Activated CD8-positive, alpha-beta T cell treated with anti-CD3 and anti-CD28 coated beads for 36 hours (primary cell): Measurements from ENCODE around the gene SLC8A1. TPM values are rescaled to one million over a fixed set of nuclear protein-coding genes. Genes with fewer than 3 reads are reported as not detected.

Experiments
- ATAC-seq: fragments of 200-7000 bp; cut with Tn5 transposase; one replicate; pipeline ENCODE4 v1.10.0; 2021; ENCODE audit warnings: mild to moderate bottlenecking, moderate library complexity
- CTCF ChIA-PET: fragments of 350-600 bp; sonication (Branson Sonifier 250); formaldehyde crosslinking; loops from one replicate; lab custom pipeline; 2021; ENCODE audit warnings: antibody characterized with exemption; lab: Charles Lee
- POLR2A ChIA-PET: fragments of 350-600 bp; sonication (Branson Sonifier 250); formaldehyde crosslinking; loops from one replicate; lab custom pipeline; 2021; ENCODE audit warnings: antibody characterized with exemption; lab: Charles Lee
- DNase-seq: peaks from one replicate; pipeline ENCODE4 v3.0.0-alpha.2; 2020
- H3K27ac Mint-ChIP-seq: one replicate; pipeline ENCODE4 v1.8.0; 2021; ENCODE audit warnings: mild to moderate bottlenecking, mixed read lengths
- H3K27me3 Mint-ChIP-seq: one replicate; pipeline ENCODE4 v1.8.0; 2021; ENCODE audit warnings: mixed read lengths
- H3K36me3 Mint-ChIP-seq: one replicate; pipeline ENCODE4 v1.8.0; 2021; ENCODE audit warnings: low read depth, mixed read lengths
- H3K4me1 Mint-ChIP-seq: one replicate; pipeline ENCODE4 v1.8.0; 2021; ENCODE audit warnings: low read depth, mixed read lengths
- H3K4me3 Mint-ChIP-seq: one replicate; pipeline ENCODE4 v1.8.0; 2021; ENCODE audit warnings: mild to moderate bottlenecking, moderate library complexity, mixed read lengths
- H3K9me3 Mint-ChIP-seq: one replicate; pipeline ENCODE4 v1.8.0; 2021; ENCODE audit warnings: mixed read lengths
- CTCF ChIP-seq: fragments of 200-600 bp; IDR thresholded peaks from one replicate; pipeline ENCODE4 v1.8.0; 2022; ENCODE audit warnings: antibody characterized with exemption, mild to moderate bottlenecking
- intact Hi-C: fragments of 100-400 bp; cut with micrococcal nuclease; formaldehyde crosslinking; loops from one replicate; pipeline ENCODE4 v1.10.0; 2022
- total RNA-seq, 2 experiments: library from RNA; stranded (reverse); gene quantifications; one replicate each; pipeline ENCODE4 v1.2.3, GENCODE V29; 2021

SLC8A1 gene
- under 1 TPM; 0.23 to 0.34 TPM for total RNA-seq

DNA sequence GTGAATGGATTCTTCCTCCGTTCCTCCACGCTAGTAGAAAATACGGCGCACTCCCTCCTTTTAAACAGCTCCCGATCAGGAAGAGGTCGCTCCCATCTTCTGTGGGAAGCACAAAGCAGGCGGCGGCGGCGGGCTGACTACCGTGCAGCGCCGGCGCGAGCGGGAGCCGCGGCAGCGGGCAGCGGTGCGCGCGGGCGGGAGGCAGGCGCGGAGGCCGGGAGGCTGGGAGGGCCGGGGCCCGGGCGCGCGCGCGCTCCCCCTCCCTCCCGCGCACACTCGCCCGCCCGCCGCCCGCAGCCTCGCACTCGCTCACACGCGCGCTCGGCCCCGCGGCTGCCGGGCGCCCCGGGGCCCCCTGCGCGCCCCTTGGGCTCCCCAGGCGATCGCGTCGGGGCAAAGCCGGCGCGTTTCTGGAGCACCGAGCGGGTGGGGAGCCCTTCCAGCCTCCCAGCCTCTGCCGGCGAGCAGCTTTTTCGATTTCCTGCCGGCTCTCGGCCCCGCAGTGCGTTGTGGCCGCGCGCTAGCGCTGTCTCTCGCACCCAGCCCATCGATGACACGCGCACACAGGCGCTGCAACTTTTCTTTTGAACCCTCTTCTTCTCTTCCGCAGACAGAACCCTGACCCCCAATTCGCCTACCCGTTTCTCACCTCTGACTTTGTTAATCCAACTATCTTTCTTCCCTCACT, at the start of gene SLC8A1:
TSS of gene SLC8A1 (minus strand) at position 173 of the 688 bp plus-strand sequence.
- Mint-ChIP-seq H3K27me3 (peaks cover 35% of the 10 kb centered on the region), H3K4me1 (peaks cover 23% of the 10 kb centered on the region), H3K27ac (no peak within 1 kb of the TSS), H3K9me3 (no peaks in the 10 kb centered on the region), H3K36me3 (no peaks in the 10 kb centered on the region), H3K4me3 (peak within 1 kb of the TSS; percentile 71)
- no peak for TF ChIP-seq CTCF
- ChIA-PET CTCF (interaction anchor here (0.6 to 1.0 kb wide), 2 partner anchors 103 to 985 kb away, joined by 3 to 5 read pairs; no protein-coding TSS in a partner anchor), POLR2A (no interaction called here)
- peak; percentile 51 for ATAC-seq
- DNase-seq, result peak; percentile 30
- intact Hi-C loops, result loop anchor here (10.0 kb wide), 1 partner anchor 537 kb away; no protein-coding TSS in a partner anchor

DNA sequence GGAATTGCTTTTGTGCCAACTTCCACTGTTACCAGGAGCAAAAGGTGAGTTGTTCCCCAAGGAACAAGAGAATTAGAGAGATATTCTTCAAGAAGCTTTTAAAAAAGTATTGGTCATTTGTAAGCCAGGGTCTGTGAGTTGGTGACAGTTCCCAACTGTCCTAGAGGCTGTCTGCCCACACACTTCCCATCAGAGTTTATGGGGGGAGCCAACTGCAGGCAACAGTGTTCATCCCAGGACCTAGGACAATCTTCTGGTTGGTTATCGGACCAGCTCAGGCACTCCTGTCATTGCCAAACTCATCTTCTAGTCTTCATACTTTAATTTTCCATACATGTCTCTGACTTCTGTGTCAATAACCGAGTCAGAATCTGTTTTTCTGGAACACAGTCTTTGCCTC, 47.5 kb upstream of the SLC8A1 start:
- H3K27me3 Mint-ChIP-seq, result no peaks in the 10 kb centered on the region
- no peaks in the 10 kb centered on the region for H3K9me3 Mint-ChIP-seq
- ATAC-seq (no peak), DNase-seq (no peak)
- intact Hi-C loops, result no loop called here
- H3K36me3 Mint-ChIP-seq, result no peaks in the 10 kb centered on the region
- ChIA-PET CTCF (no interaction called here), POLR2A (no interaction called here)
- H3K27ac Mint-ChIP-seq, result no peak overlapping the region
- H3K4me3 Mint-ChIP-seq, result no peak overlapping the region
- no peak for TF ChIP-seq CTCF
- H3K4me1 Mint-ChIP-seq, result no peaks in the 10 kb centered on the region

- TF ChIP-seq CTCF, result no peak
- peaks cover 1% of the 10 kb centered on the region for H3K9me3 Mint-ChIP-seq
- POLR2A ChIA-PET, result no interaction called here
- H3K4me3 Mint-ChIP-seq, result no peak overlapping the region
- DNase-seq, result no peak
- intact Hi-C loops, result no loop called here
- peaks cover 2% of the 10 kb centered on the region for H3K27me3 Mint-ChIP-seq
- ATAC-seq, result no peak
- CTCF ChIA-PET, result no interaction called here
- H3K27ac Mint-ChIP-seq, result no peak overlapping the region
- H3K36me3 Mint-ChIP-seq, result peaks cover 1% of the 10 kb centered on the region
- H3K4me1 Mint-ChIP-seq, result no peaks in the 10 kb centered on the region
Observed at GRCh38 chr2:40497251-40497859, 45.5 kb upstream of the SLC8A1 start.

DNA sequence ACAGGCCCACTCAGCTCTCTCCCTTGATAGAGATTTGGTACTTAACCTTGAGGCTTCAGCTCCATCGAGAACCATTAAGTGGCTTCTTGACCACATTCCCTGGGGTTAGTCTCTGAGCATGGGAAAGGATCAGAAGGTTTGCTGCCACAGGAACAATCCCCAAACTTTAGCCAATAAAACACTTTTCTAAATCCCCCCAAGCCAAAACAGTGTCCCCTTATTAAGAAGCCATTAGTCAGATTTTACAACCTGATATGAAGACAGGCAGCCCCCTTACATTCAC, 37.7 kb upstream of the SLC8A1 start:
- ChIA-PET CTCF (interaction anchor here (2.7 kb wide), 1 partner anchor 65 kb away, joined by 7 read pairs; no protein-coding TSS in a partner anchor), POLR2A (no interaction called here)
- intact Hi-C loops, result no loop called here
- ATAC-seq (no peak), DNase-seq (no peak)
- no peak for TF ChIP-seq CTCF
- Mint-ChIP-seq H3K27me3 (peaks cover 2% of the 10 kb centered on the region), H3K27ac (no peak overlapping the region), H3K9me3 (peaks cover 1% of the 10 kb centered on the region), H3K4me3 (peak overlapping the region; percentile 34), H3K36me3 (peaks cover 1% of the 10 kb centered on the region), H3K4me1 (peaks cover 5% of the 10 kb centered on the region)
